GM12891 (cell line): ENCODE results near the gene TDP2.

Experiments used
- DNase-seq: peaks from one replicate; pipeline ENCODE4 v3.0.0; 2011; ENCODE audit warnings: low spot score; ENCODE audit not compliant: insufficient read length
- FAIRE-seq: peaks from 2 replicates; lab custom pipeline; 2011; peaks lifted over from hg19 to GRCh38; lab: Jason Lieb, UNC
- PAX5 ChIP-seq: IDR thresholded peaks from 2 replicates; pipeline ENCODE4 v1.6.1; 2011; ENCODE audit warnings: low read length, moderate library complexity, mild to moderate bottlenecking; ENCODE audit not compliant: insufficient read depth, severe bottlenecking
- POLR2A ChIP-seq: IDR thresholded peaks from 2 replicates; pipeline ENCODE4 v1.6.1; 2011; ENCODE audit warnings: low read depth, low read length, control low read depth
- POLR2AphosphoS5 ChIP-seq: IDR thresholded peaks from 2 replicates; pipeline ENCODE4 v1.6.1; 2011; ENCODE audit warnings: low read depth, low read length, control low read depth
- POU2F2 ChIP-seq: IDR thresholded peaks from 2 replicates; pipeline ENCODE4 v1.6.1; 2011; ENCODE audit warnings: low read depth, mild to moderate bottlenecking, control low read depth, low read length, moderate library complexity
- SPI1 ChIP-seq: IDR thresholded peaks from 2 replicates; pipeline ENCODE4 v1.6.1; 2011; ENCODE audit warnings: low read depth, low read length, control low read depth
- TAF1 ChIP-seq: IDR thresholded peaks from 2 replicates; pipeline ENCODE4 v1.6.1; 2011; ENCODE audit warnings: low read depth, low read length, control low read depth

TDP2 gene

DNA sequence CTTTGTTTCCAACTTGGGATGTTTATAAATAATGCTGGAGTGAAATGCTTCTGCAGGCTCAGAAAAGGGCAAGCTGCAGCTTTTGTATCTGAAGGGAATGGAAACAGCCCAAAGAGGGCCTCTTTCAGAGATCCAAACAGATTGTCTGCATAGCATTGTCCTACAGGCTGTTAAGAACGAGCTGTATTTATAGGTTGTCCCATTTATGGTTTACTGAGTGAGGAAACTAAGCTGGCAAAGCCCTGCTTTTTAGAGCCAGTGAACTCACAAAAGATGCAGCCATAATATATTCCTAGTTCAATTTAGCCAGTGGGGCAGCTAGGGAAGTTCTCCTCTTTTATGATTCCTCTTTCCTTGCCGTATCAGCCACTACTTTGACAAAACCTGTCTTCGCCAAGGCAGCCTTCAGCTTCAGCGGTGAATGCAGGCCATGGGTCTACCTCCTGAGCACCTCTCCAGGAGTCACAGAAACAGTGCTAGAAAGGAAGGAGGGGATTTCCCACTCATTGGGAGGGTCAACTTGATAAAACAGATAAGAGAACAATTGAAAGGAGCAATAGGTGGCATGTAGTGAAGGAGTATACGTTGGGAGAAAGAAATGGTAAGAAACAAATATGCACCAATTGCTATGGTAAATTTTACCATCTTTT, 35.7 kb downstream of the TDP2 start:
- DNase-seq: no peak
- TF ChIP-seq PAX5: no peak
- no peak for TF ChIP-seq POLR2A
- no peak for TF ChIP-seq TAF1
- no peak for TF ChIP-seq POU2F2
- no peak for TF ChIP-seq POLR2AphosphoS5
- TF ChIP-seq SPI1: no peak
- FAIRE-seq: no peak

GRCh38 chr6:24621626-24622289, 44.9 kb downstream of the TDP2 start:
- TF ChIP-seq PAX5: no peak
- TF ChIP-seq TAF1: no peak
- TF ChIP-seq POLR2AphosphoS5: no peak
- no peak for TF ChIP-seq POLR2A
- TF ChIP-seq SPI1: no peak
- TF ChIP-seq POU2F2: no peak
- no peak for DNase-seq
- no peak for FAIRE-seq

DNA sequence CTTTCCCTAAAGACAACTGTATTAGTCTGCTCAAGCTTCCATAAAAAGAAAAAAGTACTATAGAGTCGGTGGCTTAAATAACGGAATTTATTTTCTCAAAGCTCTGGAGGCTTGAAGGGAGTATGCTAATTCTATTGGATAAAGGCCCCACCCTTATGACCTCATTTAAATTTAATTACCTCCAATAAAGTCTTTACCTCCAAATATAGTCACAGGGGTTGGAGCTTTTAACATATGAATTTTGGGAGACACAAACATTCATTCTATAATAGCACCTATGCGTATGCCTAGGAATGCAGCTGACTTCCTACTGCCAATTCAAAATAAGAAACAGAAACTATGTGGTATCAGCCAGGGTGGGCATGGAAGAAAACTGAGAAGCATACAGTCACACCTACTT, 46.1 kb downstream of the TDP2 start:
- TF ChIP-seq POLR2A (no peak), TAF1 (no peak), POLR2AphosphoS5 (no peak), PAX5 (no peak), POU2F2 (no peak), SPI1 (no peak)
- FAIRE-seq (no peak), DNase-seq (no peak)

GRCh38 chr6:24619661-24620060, 47.0 kb downstream of the TDP2 start:
- DNase-seq (no peak), FAIRE-seq (no peak)
- TF ChIP-seq POLR2A (no peak), POU2F2 (no peak), PAX5 (no peak), SPI1 (no peak), POLR2AphosphoS5 (no peak), TAF1 (no peak)

- TF ChIP-seq TAF1 (no peak), SPI1 (no peak), POLR2AphosphoS5 (no peak), POU2F2 (no peak), PAX5 (no peak), POLR2A (no peak)
- DNase-seq (no peak), FAIRE-seq (no peak)
These were observed 52.1 kb downstream of the TDP2 start for GRCh38 chr6:24614648-24615047.

GRCh38 chr6:24614043-24614420, 52.7 kb downstream of the TDP2 start:
- DNase-seq (no peak), FAIRE-seq (no peak)
- TF ChIP-seq POLR2AphosphoS5 (no peak), PAX5 (no peak), POLR2A (no peak), SPI1 (no peak), TAF1 (no peak), POU2F2 (no peak)

DNA sequence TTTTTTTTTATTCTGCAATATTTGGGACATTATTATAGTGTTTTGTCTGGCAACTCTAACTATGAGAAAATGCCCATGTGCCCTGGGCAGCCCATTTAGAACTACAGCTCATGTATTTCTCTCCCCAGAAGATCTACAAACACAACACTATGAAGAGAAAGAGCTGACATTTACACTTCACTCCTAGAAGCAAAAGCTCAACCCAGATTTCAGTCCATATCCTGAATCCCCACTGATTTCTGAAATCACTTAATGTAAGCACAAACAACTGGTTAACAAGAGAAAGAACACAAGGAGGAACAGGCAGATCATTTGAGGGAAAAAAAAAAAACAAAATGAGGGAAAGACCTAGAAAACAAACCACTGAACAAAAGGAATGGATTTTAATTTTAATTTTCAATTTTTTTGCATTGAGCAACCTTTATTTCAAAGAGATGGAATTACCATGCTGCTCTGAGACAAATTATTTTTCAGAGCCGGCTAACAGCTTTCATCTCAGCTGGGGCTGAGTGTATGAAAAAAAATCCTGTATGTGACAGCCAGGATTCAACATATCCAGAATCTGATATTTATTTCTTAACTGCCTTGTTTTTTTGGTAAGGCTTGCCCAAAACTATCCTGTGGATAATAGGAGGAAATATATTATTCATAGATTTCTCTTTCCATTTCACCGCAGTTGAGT, 53.2 kb downstream of the TDP2 start:
- no peak for TF ChIP-seq PAX5
- no peak for TF ChIP-seq SPI1
- TF ChIP-seq TAF1: no peak
- TF ChIP-seq POLR2A: no peak
- no peak for TF ChIP-seq POU2F2
- no peak for TF ChIP-seq POLR2AphosphoS5
- DNase-seq: no peak
- no peak for FAIRE-seq

- TF ChIP-seq TAF1: no peak
- no peak for TF ChIP-seq POLR2AphosphoS5
- no peak for TF ChIP-seq SPI1
- no peak for TF ChIP-seq POU2F2
- no peak for TF ChIP-seq POLR2A
- no peak for TF ChIP-seq PAX5
- no peak for DNase-seq
- FAIRE-seq: no peak
These were observed 56.0 kb downstream of the TDP2 start for GRCh38 chr6:24610672-24611071.

DNA sequence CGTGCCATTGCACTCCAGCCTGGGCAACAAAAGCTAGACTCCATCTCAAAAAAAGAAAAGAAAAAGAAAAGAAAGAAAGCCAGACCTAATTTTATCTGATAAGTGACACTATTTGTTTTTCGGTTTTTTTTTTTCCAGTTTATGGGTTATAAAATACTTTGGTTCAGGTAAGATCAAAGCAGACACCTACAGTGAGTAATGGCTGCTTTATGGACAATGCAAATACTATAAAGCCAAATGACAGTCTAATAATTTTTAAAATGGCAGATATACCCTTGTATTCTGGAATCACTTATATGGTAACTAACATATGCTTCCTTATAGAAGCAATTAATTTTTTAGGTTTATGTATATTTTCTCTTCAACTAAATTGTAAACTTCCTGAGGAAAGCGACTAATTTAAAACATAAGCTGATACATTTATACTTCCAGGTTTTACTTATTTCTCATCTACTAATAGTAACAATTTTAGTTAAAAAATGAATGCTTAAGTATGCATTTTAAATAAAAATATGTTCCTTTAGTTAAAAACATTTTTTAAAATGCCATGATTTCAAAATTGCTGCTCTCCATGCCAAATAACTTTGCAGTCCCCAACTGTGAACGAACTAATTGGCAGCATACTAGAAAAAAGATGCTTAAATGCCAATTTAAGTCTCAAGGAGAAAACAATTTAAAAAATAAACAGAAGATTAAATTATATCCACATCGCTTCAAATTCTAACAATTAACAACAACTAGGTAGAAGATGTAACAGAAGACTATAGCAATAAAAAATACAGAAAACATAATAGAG, 59.2 kb downstream of the TDP2 start:
- TF ChIP-seq POU2F2 (no peak), SPI1 (no peak), TAF1 (no peak), POLR2A (no peak), POLR2AphosphoS5 (no peak), PAX5 (no peak)
- DNase-seq (no peak), FAIRE-seq (no peak)
